ENCODE results near the gene OTOA.
"Not testable (repeated sequence)": the region's sequence is repeated elsewhere in the genome, so short reads cannot be mapped to it uniquely, and the experiment has no call there.

Gene OTOA

GRCh38 chr16:21722771-21723455, 59.1 kb downstream of the OTOA start:
- no peak for DNase-seq (ENCODE audit: low read depth)

GRCh38 chr16:21723532-21723931, 59.8 kb downstream of the OTOA start:
- no peak for DNase-seq (ENCODE audit: low read depth)

GRCh38 chr16:21727344-21727743, 63.6 kb downstream of the OTOA start:
- no peak for DNase-seq (ENCODE audit: low read depth)

- not testable (repeated sequence) for DNase-seq (ENCODE audit: low read depth)
These were observed 67.5 kb downstream of the OTOA start for GRCh38 chr16:21731233-21731632.

- not testable (repeated sequence) for DNase-seq (ENCODE audit: low read depth)
These were observed 76.9 kb downstream of the OTOA start for GRCh38 chr16:21740637-21741036.

GRCh38 chr16:21756192-21757079, 92.7 kb downstream of the OTOA start:
- not testable (repeated sequence) for DNase-seq (ENCODE audit: low read depth)

- DNase-seq (ENCODE audit: low read depth): not testable (repeated sequence)
These were observed 93.4 kb downstream of the OTOA start for GRCh38 chr16:21757080-21757671.

- not testable (repeated sequence) for DNase-seq (ENCODE audit: low read depth)
These were observed 104.5 kb downstream of the OTOA start for GRCh38 chr16:21768280-21768679.

- DNase-seq (ENCODE audit: low read depth): not testable (repeated sequence)
These were observed 105.0 kb downstream of the OTOA start for GRCh38 chr16:21768810-21769209.

- peak; percentile 19 for DNase-seq (ENCODE audit: low read depth)
These were observed 105.5 kb downstream of the OTOA start for GRCh38 chr16:21769284-21769683.

GRCh38 chr16:21770584-21770983, 106.8 kb downstream of the OTOA start:
- not testable (repeated sequence) for DNase-seq (ENCODE audit: low read depth)

GRCh38 chr16:21772547-21773206, 108.9 kb downstream of the OTOA start:
- DNase-seq (ENCODE audit: low read depth): not testable (repeated sequence)

- DNase-seq (ENCODE audit: low read depth): not testable (repeated sequence)
These were observed 109.4 kb downstream of the OTOA start for GRCh38 chr16:21773207-21773553.

- DNase-seq (ENCODE audit: low read depth): not testable (repeated sequence)
These were observed 116.8 kb downstream of the OTOA start for GRCh38 chr16:21780525-21780924.

GRCh38 chr16:21790506-21790905, 126.7 kb downstream of the OTOA start:
- not testable (repeated sequence) for DNase-seq (ENCODE audit: low read depth)

- not testable (repeated sequence) for DNase-seq (ENCODE audit: low read depth)
These were observed 129.5 kb downstream of the OTOA start for GRCh38 chr16:21793310-21793709.

GRCh38 chr16:21798601-21799000, 134.8 kb downstream of the OTOA start:
- DNase-seq (ENCODE audit: low read depth): not testable (repeated sequence)

GRCh38 chr16:21801538-21802374, 138.0 kb downstream of the OTOA start:
- peak; percentile 14 for DNase-seq (ENCODE audit: low read depth)

- not testable (repeated sequence) for DNase-seq (ENCODE audit: low read depth)
These were observed 138.6 kb downstream of the OTOA start for GRCh38 chr16:21802375-21802663.

Measured in non-pigmented ciliary epithelial cell (primary cell).